GM12865 (cell line): ENCODE data around the gene CYTH1.
A peak's percentile ranks its signal among the peaks of the same experiment; 100 is the strongest.

ENCODE experiments used
- DNase-seq: peaks from one replicate; pipeline ENCODE4 v3.0.0; 2010; ENCODE audit warnings: low read depth
- H3K4me3 ChIP-seq: 2 replicates; pipeline ENCODE4 v1.5.1; 2011; ENCODE audit warnings: mild to moderate bottlenecking, low read depth, low read length, control low read depth
- TF ChIP-seq, protein P1 (sequence below): IDR thresholded peaks from 2 replicates; pipeline ENCODE4 v1.5.1; 2011; ENCODE audit warnings: low read length, control low read depth, low read depth, inconsistent platforms; ENCODE audit not compliant: insufficient read depth; ENCODE audit errors: missing control alignments

The CYTH1 gene

GRCh38 chr17:78800132-78800931 is 18.3 kb upstream of the CYTH1 start:
- TF ChIP-seq, protein P1, sequence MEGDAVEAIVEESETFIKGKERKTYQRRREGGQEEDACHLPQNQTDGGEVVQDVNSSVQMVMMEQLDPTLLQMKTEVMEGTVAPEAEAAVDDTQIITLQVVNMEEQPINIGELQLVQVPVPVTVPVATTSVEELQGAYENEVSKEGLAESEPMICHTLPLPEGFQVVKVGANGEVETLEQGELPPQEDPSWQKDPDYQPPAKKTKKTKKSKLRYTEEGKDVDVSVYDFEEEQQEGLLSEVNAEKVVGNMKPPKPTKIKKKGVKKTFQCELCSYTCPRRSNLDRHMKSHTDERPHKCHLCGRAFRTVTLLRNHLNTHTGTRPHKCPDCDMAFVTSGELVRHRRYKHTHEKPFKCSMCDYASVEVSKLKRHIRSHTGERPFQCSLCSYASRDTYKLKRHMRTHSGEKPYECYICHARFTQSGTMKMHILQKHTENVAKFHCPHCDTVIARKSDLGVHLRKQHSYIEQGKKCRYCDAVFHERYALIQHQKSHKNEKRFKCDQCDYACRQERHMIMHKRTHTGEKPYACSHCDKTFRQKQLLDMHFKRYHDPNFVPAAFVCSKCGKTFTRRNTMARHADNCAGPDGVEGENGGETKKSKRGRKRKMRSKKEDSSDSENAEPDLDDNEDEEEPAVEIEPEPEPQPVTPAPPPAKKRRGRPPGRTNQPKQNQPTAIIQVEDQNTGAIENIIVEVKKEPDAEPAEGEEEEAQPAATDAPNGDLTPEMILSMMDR = no peak
- DNase-seq = no peak
- no peak overlapping the region for H3K4me3 ChIP-seq

DNA sequence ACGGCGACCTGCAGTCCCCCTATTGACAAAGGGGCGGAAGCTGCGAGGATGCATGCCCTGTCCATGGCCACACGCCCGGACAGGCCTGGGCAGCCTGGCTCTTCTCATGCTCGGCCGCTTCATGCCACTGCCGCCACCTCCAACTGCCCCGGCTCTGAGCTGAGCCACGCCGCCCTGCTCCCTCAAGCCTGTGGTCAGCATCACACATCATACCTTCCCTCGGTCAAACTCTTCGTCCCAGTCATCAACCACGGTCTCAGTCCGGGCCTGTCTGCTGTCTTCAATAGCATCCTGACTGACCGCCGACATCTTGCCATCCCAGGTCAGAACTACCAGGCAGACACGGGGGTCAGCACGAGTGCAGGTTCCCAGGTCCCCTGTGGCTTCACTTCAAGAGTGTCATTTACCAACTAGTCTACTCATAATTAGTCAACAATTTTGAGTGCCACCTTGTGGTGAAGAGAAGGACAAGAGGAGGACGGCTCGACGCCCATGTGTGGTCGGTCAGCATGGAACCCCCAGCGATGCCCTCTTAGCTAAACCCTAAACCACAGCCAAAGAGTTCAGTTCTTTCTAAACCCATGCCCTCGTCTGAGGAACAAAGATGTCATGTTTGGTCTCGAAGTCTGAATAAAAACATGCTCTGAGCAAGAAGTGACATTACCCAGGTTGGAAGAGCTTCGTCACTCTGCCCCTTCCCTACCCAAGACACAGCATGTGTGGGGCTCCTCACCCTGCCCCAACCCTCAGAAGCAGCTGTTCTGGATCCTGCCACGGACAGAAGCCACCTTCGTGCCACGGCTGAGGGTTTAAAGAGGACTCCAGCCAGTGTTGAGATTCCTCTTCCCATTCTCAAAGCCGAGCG is 16.9 kb upstream of the CYTH1 start:
- no peak overlapping the region for H3K4me3 ChIP-seq
- peak; percentile 52 for DNase-seq
- TF ChIP-seq, protein P1 = peak; percentile 38

GRCh38 chr17:78797691-78798585 is 15.9 kb upstream of the CYTH1 start:
- TF ChIP-seq, protein P1 = no peak
- DNase-seq = no peak
- no peak overlapping the region for H3K4me3 ChIP-seq

DNA sequence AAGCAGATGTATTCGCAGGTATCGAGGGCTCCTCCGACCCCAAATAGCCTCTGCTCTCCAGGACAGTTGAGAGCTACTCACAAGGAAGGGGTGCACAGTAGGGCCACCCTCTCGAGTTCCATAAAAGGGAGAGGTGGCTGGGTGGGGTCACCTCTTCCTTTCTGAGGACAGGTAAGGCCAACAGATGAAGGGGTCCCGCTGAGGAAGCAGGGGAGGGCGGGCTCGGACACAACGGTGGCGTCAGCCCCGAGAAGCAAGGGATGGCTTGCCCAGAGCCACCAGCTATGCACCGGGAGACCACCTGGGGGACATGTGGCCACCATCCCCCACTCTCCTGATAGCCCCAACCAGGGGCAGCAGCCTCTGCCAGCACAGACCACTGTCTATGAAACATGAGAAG is 15.1 kb upstream of the CYTH1 start:
- no peak overlapping the region for H3K4me3 ChIP-seq
- TF ChIP-seq, protein P1 = no peak
- no peak for DNase-seq

GRCh38 chr17:78796517-78796900 is 14.4 kb upstream of the CYTH1 start:
- no peak for DNase-seq
- H3K4me3 ChIP-seq = no peak overlapping the region
- TF ChIP-seq, protein P1 = no peak

GRCh38 chr17:78795861-78796516 is 13.9 kb upstream of the CYTH1 start:
- TF ChIP-seq, protein P1 = no peak
- no peak overlapping the region for H3K4me3 ChIP-seq
- no peak for DNase-seq
